Kidney epithelial cell (primary cell): ENCODE data around the gene RHPN2. TPM values are rescaled to one million over a fixed set of nuclear protein-coding genes. Genes with fewer than 3 reads are reported as not detected.
"Not testable (repeated sequence)": the region's sequence is repeated elsewhere in the genome, so short reads cannot be mapped to it uniquely, and the experiment has no call there.

ENCODE experiments used
- DNase-seq: peaks from one replicate; pipeline ENCODE4 v3.0.0-alpha.2; 2010; ENCODE audit warnings: low read depth
- H3K27me3 ChIP-seq: 2 replicates; pipeline ENCODE4 v1.6.0; 2011; ENCODE audit warnings: low read length; ENCODE audit not compliant: control insufficient read depth, insufficient read depth
- H3K36me3 ChIP-seq: 2 replicates; pipeline ENCODE4 v1.5.1; 2011; ENCODE audit warnings: low read length; ENCODE audit not compliant: control insufficient read depth, insufficient read depth
- H3K4me3 ChIP-seq: 2 replicates; pipeline ENCODE4 v1.5.1; 2011; ENCODE audit warnings: low read depth, mild to moderate bottlenecking, control low read depth, low read length
- CTCF ChIP-seq: IDR thresholded peaks from 2 replicates; pipeline ENCODE4 v1.5.1; 2011; ENCODE audit warnings: mild to moderate bottlenecking, moderate library complexity, low read length, control low read depth, inconsistent platforms; ENCODE audit not compliant: insufficient read depth, poor library complexity, severe bottlenecking
- total RNA-seq: library from RNA; depleted of rRNA; stranded (reverse); fragments of >200 nt; gene quantifications from 2 replicates; pipeline ENCODE4 v1.2.3, GENCODE V29; 2015

Gene RHPN2
- total RNA-seq, 1 donor from 2014 or later, result 27.6 TPM

GRCh38 chr19:32945260-32945659, 119.4 kb downstream of the RHPN2 start:
- DNase-seq, result no peak
- no peaks in the 10 kb centered on the region for H3K27me3 ChIP-seq
- no peak overlapping the region for H3K4me3 ChIP-seq
- TF ChIP-seq CTCF, result no peak
- peaks cover 5% of the 10 kb centered on the region for H3K36me3 ChIP-seq

- not testable (repeated sequence) for H3K4me3 ChIP-seq, DNase-seq, H3K27me3 ChIP-seq, H3K36me3 ChIP-seq
These were observed 123.4 kb downstream of the RHPN2 start for GRCh38 chr19:32941273-32941672.

GRCh38 chr19:32936065-32936464, 128.6 kb downstream of the RHPN2 start:
- no peak for TF ChIP-seq CTCF
- H3K36me3 ChIP-seq, result no peaks in the 10 kb centered on the region

GRCh38 chr19:32935629-32936028, 129.1 kb downstream of the RHPN2 start:
- TF ChIP-seq CTCF, result no peak

More at GRCh38 chr19:32936065-32936464, 128.6 kb downstream of the RHPN2 start:
- no peak for DNase-seq
- no peaks in the 10 kb centered on the region for H3K27me3 ChIP-seq
- no peak overlapping the region for H3K4me3 ChIP-seq

GRCh38 chr19:32933571-32933970, 131.1 kb downstream of the RHPN2 start:
- no peak for TF ChIP-seq CTCF
- no peak overlapping the region for H3K4me3 ChIP-seq
- DNase-seq, result no peak
- no peaks in the 10 kb centered on the region for H3K27me3 ChIP-seq
- no peaks in the 10 kb centered on the region for H3K36me3 ChIP-seq

More at GRCh38 chr19:32935629-32936028, 129.1 kb downstream of the RHPN2 start:
- no peak overlapping the region for H3K4me3 ChIP-seq
- DNase-seq, result no peak
- no peaks in the 10 kb centered on the region for H3K27me3 ChIP-seq
- H3K36me3 ChIP-seq, result no peaks in the 10 kb centered on the region

GRCh38 chr19:32930567-32930966, 134.1 kb downstream of the RHPN2 start:
- Histone ChIP-seq H3K4me3 (no peak overlapping the region), H3K36me3 (no peaks in the 10 kb centered on the region), H3K27me3 (no peaks in the 10 kb centered on the region)
- no peak for DNase-seq
- no peak for TF ChIP-seq CTCF
